DMS114 treated with DMSO at 0.1 percent for 48 hours (cell line): ENCODE results near the gene SNCG.
"Not testable (repeated sequence)": the region's sequence is repeated elsewhere in the genome, so short reads cannot be mapped to it uniquely, and the experiment has no call there.

Experiments used
- DNase-seq: peaks from one replicate; lab custom pipeline; 2025; ENCODE audit not compliant: unreplicated experiment; lab: John Stamatoyannopoulos, UW

The SNCG gene

GRCh38 chr10:86944907-86945306 lies 13.5 kb upstream of the SNCG start:
- no peak for DNase-seq

GRCh38 chr10:86945361-86946212 lies 12.8 kb upstream of the SNCG start:
- no peak for DNase-seq

GRCh38 chr10:86946213-86947155 lies 11.9 kb upstream of the SNCG start:
- DNase-seq: no peak

- not testable (repeated sequence) for DNase-seq
Observed at GRCh38 chr10:86947806-86948205, 10.6 kb upstream of the SNCG start.

- DNase-seq: no peak
Observed at GRCh38 chr10:86950349-86950748, 8.1 kb upstream of the SNCG start.

GRCh38 chr10:86951184-86951761 lies 7.1 kb upstream of the SNCG start:
- DNase-seq: no peak

- DNase-seq: no peak
Observed at GRCh38 chr10:86952106-86952505, 6.3 kb upstream of the SNCG start.

GRCh38 chr10:86952697-86953096 lies 5.7 kb upstream of the SNCG start:
- not testable (repeated sequence) for DNase-seq

GRCh38 chr10:86953747-86954680 lies 4.4 kb upstream of the SNCG start:
- no peak for DNase-seq

GRCh38 chr10:86954681-86955500 lies 3.5 kb upstream of the SNCG start:
- no peak for DNase-seq

- DNase-seq: no peak
Observed at GRCh38 chr10:86955501-86956194, 2.8 kb upstream of the SNCG start.

- DNase-seq: no peak
Observed at GRCh38 chr10:86956195-86956847, 2.1 kb upstream of the SNCG start.

GRCh38 chr10:86956848-86957448 lies 1.5 kb upstream of the SNCG start:
- no peak for DNase-seq

- no peak for DNase-seq
Observed at GRCh38 chr10:86957471-86958115, 806 bp upstream of the SNCG start, which contains the start of gene MMRN2. TSS of gene MMRN2 (minus strand) at chr10:86957615. CDS start at chr10:86957541, 74 bp downstream.

- no peak for DNase-seq
Observed at GRCh38 chr10:86958901-86959736, 720 bp downstream of the SNCG start.

- no peak for DNase-seq
Observed at GRCh38 chr10:86959737-86960002, 1.3 kb downstream of the SNCG start.
